SK-N-MC (cell line): ENCODE data around the gene CNTLN.

Source experiments
- DNase-seq: peaks from one replicate; pipeline ENCODE4 v3.0.0-alpha.2; 2011; ENCODE audit warnings: low read depth, low spot score
- H3K27ac ChIP-seq: fragments of 200-600 bp; sonication (generic); 2 replicates; pipeline ENCODE4 v1.5.1; 2016; ENCODE audit warnings: mixed run types
- H3K36me3 ChIP-seq: fragments of 200-600 bp; sonication (generic); 2 replicates; pipeline ENCODE4 v1.6.1; 2017; ENCODE audit warnings: antibody characterized with exemption, low read length, mixed read lengths; ENCODE audit not compliant: insufficient read depth
- H3K4me3 ChIP-seq: fragments of 200-600 bp; sonication (generic); 2 replicates; pipeline ENCODE4 v1.5.1; 2016
- H3K9ac ChIP-seq: fragments of 200-600 bp; sonication (generic); 2 replicates; pipeline ENCODE4 v1.8.0; 2017; ENCODE audit warnings: mixed run types, mixed read lengths; ENCODE audit not compliant: insufficient read length
- H3K9me3 ChIP-seq: fragments of 200-600 bp; sonication (generic); 2 replicates; pipeline ENCODE4 v1.6.1; 2017; ENCODE audit warnings: low read depth, mild to moderate bottlenecking, antibody characterized with exemption, low read length, moderate library complexity, mixed read lengths
- EZH2 ChIP-seq: fragments of 200-600 bp; sonication (generic); IDR thresholded peaks from one replicate; pipeline ENCODE4 v1.6.1; 2017; ENCODE audit warnings: antibody characterized with exemption
- FOXP2 ChIP-seq: optimal IDR thresholded peaks from 2 replicates; pipeline ENCODE3; 2011; ENCODE audit warnings: mild to moderate bottlenecking, moderate library complexity; ENCODE audit not compliant: insufficient read depth; ENCODE audit errors: extremely low read length, control extremely low read depth
- POLR2AphosphoS5 ChIP-seq: IDR thresholded peaks from 2 replicates; pipeline ENCODE4 v1.6.1; 2012; ENCODE audit warnings: mild to moderate bottlenecking, low read depth, low read length, borderline replicate concordance

The CNTLN gene

DNA sequence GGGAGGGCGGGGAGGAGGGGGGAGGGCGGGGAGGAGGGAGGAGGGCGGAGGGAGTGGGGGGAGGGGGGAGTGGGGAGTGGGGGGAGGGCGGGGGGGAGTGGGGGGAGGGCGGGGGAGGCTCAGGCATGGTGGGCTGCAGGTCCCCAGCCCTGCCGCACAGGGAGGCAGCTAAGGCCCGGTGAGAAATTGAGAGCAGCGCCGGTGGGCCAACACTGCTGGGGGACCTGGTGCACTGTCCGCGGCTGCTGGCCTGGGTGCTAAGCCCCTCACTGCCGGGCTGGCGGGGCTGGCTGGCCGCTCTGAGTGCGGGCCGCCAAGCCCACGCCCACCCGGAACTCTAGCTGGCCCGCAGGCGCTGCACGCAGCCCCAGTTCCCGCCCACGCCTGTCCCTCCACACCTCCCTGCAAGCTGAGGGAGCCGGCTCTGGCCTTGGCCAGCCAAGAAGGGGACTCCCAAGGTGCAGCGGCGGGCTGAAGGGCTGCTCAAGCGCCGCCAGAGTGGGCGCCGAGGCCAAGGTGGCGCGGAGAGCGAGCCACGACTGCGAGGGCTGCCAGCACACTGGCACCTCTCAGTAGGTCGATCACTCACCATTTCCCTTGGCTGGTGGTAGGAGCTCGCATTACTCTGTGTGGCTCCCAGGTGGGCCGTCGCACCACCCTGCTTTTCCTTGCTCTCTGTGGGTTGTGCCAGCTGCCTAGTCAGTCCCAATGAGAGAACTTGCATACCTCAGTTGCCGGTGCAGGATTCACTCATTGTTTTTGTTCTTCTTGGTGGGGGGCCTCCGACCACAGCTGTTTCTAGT is 160.2 kb downstream of the CNTLN start:
- H3K9ac ChIP-seq = no peak overlapping the region
- no peaks in the 10 kb centered on the region for H3K9me3 ChIP-seq
- no peak for TF ChIP-seq POLR2AphosphoS5
- TF ChIP-seq EZH2 = no peak
- no peak for TF ChIP-seq FOXP2
- no peaks in the 10 kb centered on the region; the same call in 1 of the 2 replicates for H3K36me3 ChIP-seq
- no peak overlapping the region for H3K27ac ChIP-seq
- no peak overlapping the region for H3K4me3 ChIP-seq
- DNase-seq = no peak

DNA sequence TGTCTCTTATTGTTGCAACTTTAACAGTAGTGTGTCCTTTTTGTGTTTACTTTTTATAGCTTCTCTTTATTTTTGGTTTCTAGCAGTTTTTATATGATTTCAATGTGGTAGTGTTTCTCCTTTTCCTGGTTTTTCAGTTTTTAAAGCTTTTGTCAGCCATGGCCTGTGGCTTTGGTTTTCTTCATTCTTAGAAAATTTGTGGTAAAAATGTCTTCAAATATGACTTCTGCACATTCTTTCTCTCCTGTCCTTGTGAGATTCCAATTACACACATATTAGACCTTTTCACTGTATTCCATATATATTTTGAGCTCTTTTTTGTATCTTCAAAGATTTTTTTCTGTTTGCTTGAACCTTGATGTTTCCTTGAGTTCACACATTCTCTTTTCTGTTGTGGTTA is 180.5 kb downstream of the CNTLN start:
- no peak for DNase-seq
- H3K9me3 ChIP-seq = no peaks in the 10 kb centered on the region
- H3K4me3 ChIP-seq = no peak overlapping the region
- no peak for TF ChIP-seq EZH2
- no peak for TF ChIP-seq POLR2AphosphoS5
- no peak for TF ChIP-seq FOXP2
- no peak overlapping the region for H3K9ac ChIP-seq
- H3K36me3 ChIP-seq = no peaks in the 10 kb centered on the region
- no peak overlapping the region for H3K27ac ChIP-seq

DNA sequence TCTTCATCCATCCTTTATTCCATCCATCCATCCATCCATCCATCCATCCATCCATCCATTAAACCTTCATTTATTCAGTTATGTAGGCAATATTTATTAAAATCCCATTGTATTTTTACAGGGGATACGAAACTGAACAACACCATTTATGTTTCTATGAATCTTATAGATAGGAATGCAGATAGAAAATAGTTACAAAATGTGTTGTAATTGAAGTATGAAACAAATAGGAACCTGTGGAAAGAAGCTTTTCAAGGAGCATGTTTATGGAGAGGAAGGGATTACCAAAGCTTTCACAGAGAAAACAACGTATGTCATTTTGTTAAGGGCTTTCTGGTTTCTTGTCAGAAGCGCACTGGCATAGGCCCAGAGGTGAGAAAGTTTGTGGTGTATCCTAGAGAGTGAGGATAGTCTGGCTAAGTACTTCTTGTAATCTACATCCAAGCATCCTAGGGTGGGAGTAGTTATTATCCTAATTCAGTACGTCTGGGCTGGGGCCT is 184.0 kb downstream of the CNTLN start:
- Histone ChIP-seq H3K36me3 (no peaks in the 10 kb centered on the region), H3K9me3 (no peaks in the 10 kb centered on the region), H3K27ac (no peak overlapping the region), H3K9ac (no peak overlapping the region), H3K4me3 (no peak overlapping the region)
- TF ChIP-seq POLR2AphosphoS5 (no peak), FOXP2 (no peak), EZH2 (no peak)
- DNase-seq = no peak

DNA sequence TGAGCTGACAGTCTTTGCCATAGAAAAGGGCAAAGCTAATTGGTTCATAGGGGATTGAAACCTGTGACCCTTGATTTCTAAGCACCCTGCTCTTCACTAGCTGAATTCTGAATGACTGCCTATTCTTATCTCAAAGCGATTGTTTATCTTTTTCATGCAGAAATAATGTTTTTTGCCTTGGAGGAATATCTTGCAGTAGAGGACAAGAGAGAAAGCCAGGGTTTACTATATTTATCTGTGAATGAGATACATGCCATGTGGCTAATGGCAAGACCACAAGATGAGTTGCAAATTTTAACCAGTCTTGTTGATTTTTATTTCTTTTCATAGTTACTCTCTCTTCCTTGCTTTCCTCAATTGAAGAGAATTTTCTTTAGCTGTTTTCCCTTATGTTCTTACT is 185.0 kb downstream of the CNTLN start:
- DNase-seq = no peak
- TF ChIP-seq FOXP2 = no peak
- TF ChIP-seq EZH2 = no peak
- no peak for TF ChIP-seq POLR2AphosphoS5

DNA sequence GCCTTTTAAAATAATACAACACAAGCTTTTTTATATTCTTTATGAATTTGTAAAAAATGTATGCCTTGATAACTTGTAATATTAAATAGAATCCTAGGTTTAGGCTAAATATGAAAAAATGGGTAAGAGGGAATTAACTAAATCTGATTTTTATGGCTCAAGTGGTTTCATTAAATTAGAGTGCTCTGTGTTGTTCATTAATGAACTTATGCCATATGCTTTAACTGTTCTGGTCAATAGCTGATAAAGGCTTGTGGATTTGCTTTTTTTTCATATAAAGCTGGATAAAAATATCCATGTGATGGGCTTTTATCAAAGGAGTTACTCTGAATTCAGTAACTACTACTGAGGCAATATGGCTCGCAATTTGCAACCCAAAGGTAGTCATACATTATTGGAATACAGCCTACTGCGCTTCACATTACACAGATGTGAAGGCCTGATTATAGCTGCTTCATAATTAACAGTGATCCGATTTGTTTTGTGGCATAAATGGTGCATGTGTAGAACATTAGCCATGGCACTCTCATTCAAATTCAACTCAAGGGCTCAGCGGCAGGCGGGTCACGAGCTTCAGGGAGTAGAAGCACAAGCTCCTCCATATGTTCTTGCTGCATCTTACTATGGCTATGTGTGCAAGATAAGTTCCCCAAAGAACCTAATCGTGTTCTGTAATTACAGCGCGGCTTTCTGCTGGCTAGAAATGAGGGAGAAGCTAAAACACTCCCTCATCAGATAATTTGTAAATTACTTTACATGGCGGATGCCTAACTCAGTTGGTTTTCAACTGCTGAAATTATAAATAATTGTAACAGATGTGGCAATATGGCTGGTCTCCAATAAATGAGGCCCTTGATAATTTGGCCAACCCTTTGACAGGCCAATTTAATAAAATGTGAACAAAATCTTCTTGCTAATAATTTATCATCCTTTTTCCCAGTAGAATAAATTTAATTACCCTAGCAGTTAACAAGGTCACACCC is 188.3 kb downstream of the CNTLN start:
- Histone ChIP-seq H3K27ac (no peak overlapping the region), H3K9ac (no peak overlapping the region), H3K4me3 (no peak overlapping the region), H3K36me3 (no peaks in the 10 kb centered on the region), H3K9me3 (no peaks in the 10 kb centered on the region)
- DNase-seq = no peak
- TF ChIP-seq POLR2AphosphoS5 = no peak
- no peak for TF ChIP-seq EZH2
- no peak for TF ChIP-seq FOXP2

More for the DNA sequence above, 185.0 kb downstream of the CNTLN start:
- Histone ChIP-seq H3K27ac (no peak overlapping the region), H3K36me3 (no peaks in the 10 kb centered on the region), H3K9me3 (no peaks in the 10 kb centered on the region), H3K4me3 (no peak overlapping the region), H3K9ac (no peak overlapping the region)

DNA sequence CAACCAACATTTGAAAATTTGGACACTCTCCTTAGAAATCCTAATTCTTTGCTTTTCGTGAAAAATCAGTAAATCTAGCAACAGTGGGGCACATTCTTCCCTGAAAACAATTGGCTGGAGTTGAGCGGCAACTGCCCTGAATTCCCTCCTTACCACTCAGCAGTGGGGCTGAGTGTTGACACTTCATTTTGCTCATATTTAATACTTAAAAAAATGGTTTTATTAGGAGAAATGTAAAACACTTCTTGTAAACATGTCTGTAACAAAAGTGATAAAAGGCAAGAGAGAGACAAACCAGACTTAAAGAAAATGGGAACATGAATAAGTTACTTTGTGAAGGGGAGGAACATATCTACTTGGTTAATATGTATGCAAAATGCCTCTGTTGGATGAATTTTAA is 193.5 kb downstream of the CNTLN start:
- no peak for DNase-seq
- no peak overlapping the region for H3K27ac ChIP-seq
- H3K4me3 ChIP-seq = no peak overlapping the region
- H3K36me3 ChIP-seq = no peaks in the 10 kb centered on the region
- TF ChIP-seq POLR2AphosphoS5 = no peak
- no peak for TF ChIP-seq EZH2
- TF ChIP-seq FOXP2 = no peak
- no peak overlapping the region for H3K9ac ChIP-seq
- H3K9me3 ChIP-seq = no peaks in the 10 kb centered on the region

DNA sequence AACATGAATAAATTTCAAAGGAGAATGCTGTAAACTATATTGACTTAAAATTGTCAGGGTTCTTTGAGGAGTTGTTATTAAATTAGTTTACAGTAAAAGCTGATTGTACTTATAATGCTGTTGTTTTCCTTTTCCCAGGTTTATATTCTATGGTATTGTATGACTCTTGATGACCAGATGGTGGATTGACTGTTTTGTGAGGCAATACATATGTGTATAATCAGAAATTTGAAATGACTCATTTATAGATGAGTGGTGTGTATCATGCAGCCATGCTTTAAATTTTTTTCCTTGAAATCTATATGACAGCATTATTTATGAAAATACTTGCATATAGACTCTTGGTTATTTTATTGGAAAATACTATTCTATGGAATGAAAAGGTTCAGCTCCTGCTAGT is 195.3 kb downstream of the CNTLN start:
- Histone ChIP-seq H3K9ac (no peak overlapping the region), H3K27ac (no peak overlapping the region), H3K9me3 (no peaks in the 10 kb centered on the region), H3K36me3 (no peaks in the 10 kb centered on the region), H3K4me3 (no peak overlapping the region)
- TF ChIP-seq POLR2AphosphoS5 (no peak), FOXP2 (no peak), EZH2 (no peak)
- no peak for DNase-seq

DNA sequence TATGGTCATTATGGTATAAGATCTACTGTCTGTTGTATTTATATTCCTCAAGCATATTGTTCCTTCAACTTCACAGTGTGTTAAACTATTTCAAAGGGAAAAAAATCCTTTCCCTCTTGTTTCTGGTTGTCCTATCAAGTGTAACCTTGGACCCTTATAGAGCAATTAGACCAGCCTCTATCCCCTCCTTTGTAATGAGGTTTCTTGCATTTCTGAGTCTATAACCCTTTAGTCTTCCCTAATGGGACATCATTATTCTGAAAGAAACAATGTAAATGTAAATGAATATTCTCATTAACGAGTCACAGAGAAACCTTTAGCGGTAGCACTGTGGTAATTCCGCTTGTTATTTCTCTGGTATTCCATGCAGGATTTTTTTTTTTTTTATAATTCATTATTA is 197.3 kb downstream of the CNTLN start:
- Histone ChIP-seq H3K36me3 (no peaks in the 10 kb centered on the region), H3K9me3 (no peaks in the 10 kb centered on the region), H3K27ac (no peak overlapping the region), H3K4me3 (no peak overlapping the region), H3K9ac (no peak overlapping the region)
- DNase-seq = no peak
- TF ChIP-seq EZH2 (no peak), FOXP2 (no peak), POLR2AphosphoS5 (no peak)
